GM23338 (cell line): ENCODE results near the gene PSMD10. TPM values are rescaled to one million over a fixed set of nuclear protein-coding genes. Genes with fewer than 3 reads are reported as not detected.

Source experiments
- ATAC-seq: fragments of 200-7000 bp; cut with Tn5 transposase; 3 replicates; pipeline ENCODE4 v1.9.1; 2020
- DNase-seq: peaks from one replicate; pipeline ENCODE4 v3.0.0-alpha.2; 2015; ENCODE audit warnings: low spot score
- H2AFZ ChIP-seq: fragments of 200-600 bp; sonication (generic); 2 replicates; pipeline ENCODE4 v1.8.0; 2016; ENCODE audit warnings: antibody characterized with exemption, mild to moderate bottlenecking, moderate library complexity
- H3F3A ChIP-seq: fragments of 200-600 bp; sonication (generic); replicated peaks from 2 replicates; pipeline ENCODE4 v1.8.0; 2017; ENCODE audit warnings: antibody characterized with exemption, mixed run types, low read depth
- H3K27ac ChIP-seq: fragments of 200-600 bp; sonication (generic); 2 replicates; pipeline ENCODE4 v1.6.1; 2016; ENCODE audit warnings: low read depth
- H3K27me3 ChIP-seq: fragments of 200-600 bp; sonication (generic); 2 replicates; pipeline ENCODE4 v1.8.0; 2016; ENCODE audit warnings: mild to moderate bottlenecking, mixed run types, moderate library complexity; ENCODE audit not compliant: insufficient read depth
- H3K36me3 ChIP-seq: fragments of 200-600 bp; sonication (generic); 2 replicates; pipeline ENCODE4 v1.8.0; 2016; ENCODE audit warnings: mild to moderate bottlenecking; ENCODE audit not compliant: insufficient read depth
- H3K4me1 ChIP-seq: fragments of 200-600 bp; sonication (generic); 2 replicates; pipeline ENCODE4 v1.8.0; 2016; ENCODE audit warnings: mild to moderate bottlenecking, moderate library complexity; ENCODE audit not compliant: insufficient read depth
- H3K4me2 ChIP-seq: fragments of 200-600 bp; sonication (generic); 2 replicates; pipeline ENCODE4 v1.7.1; 2017; ENCODE audit warnings: mixed run types
- H3K4me3 ChIP-seq: fragments of 200-600 bp; sonication (generic); 2 replicates; pipeline ENCODE4 v1.6.1; 2016; ENCODE audit warnings: mixed run types
- H3K79me2 ChIP-seq: fragments of 200-600 bp; sonication (generic); replicated peaks from 2 replicates; pipeline ENCODE4 v1.8.0; 2017; ENCODE audit warnings: mild to moderate bottlenecking; ENCODE audit not compliant: insufficient read depth
- H3K9me2 ChIP-seq: fragments of 200-600 bp; sonication (generic); 2 replicates; pipeline ENCODE4 v1.8.0; 2017; ENCODE audit not compliant: insufficient read depth
- H4K20me1 ChIP-seq: fragments of 200-600 bp; sonication (generic); replicated peaks from 2 replicates; pipeline ENCODE4 v1.8.0; 2017; ENCODE audit warnings: mild to moderate bottlenecking; ENCODE audit not compliant: insufficient read depth
- H3K27ac Mint-ChIP-seq: 2 replicates; pipeline ENCODE4 v1.8.0; 2020; ENCODE audit warnings: inconsistent platforms, mild to moderate bottlenecking, moderate library complexity, mixed read lengths
- H3K27me3 Mint-ChIP-seq: 3 replicates; pipeline ENCODE4 v1.8.0; 2022; ENCODE audit warnings: low read depth, mild to moderate bottlenecking, moderate library complexity, mixed read lengths, inconsistent platforms; ENCODE audit not compliant: insufficient read depth, poor library complexity
- H3K36me3 Mint-ChIP-seq: 3 replicates; pipeline ENCODE4 v1.8.0; 2021; ENCODE audit warnings: low read depth, mild to moderate bottlenecking, inconsistent platforms, moderate library complexity, mixed read lengths
- H3K4me1 Mint-ChIP-seq: 3 replicates; pipeline ENCODE4 v1.8.0; 2020; ENCODE audit warnings: mild to moderate bottlenecking, inconsistent platforms, mixed read lengths
- H3K4me3 Mint-ChIP-seq: 3 replicates; pipeline ENCODE4 v1.8.0; 2021; ENCODE audit warnings: moderate library complexity, mild to moderate bottlenecking, inconsistent platforms, mixed read lengths
- H3K9me3 Mint-ChIP-seq: 3 replicates; pipeline ENCODE4 v1.8.0; 2020; ENCODE audit warnings: moderate library complexity, mild to moderate bottlenecking, inconsistent platforms, mixed read lengths
- CREB1 ChIP-seq: fragments of 250-450 bp; sonication (Bioruptor Pico); IDR thresholded peaks from 2 replicates; pipeline ENCODE4 v1.5.0; 2020; ENCODE audit warnings: low read depth, mild to moderate bottlenecking, moderate library complexity
- EZH2 ChIP-seq: fragments of 200-600 bp; sonication (generic); IDR thresholded peaks from one replicate; pipeline ENCODE4 v1.8.0; 2017; ENCODE audit warnings: antibody characterized with exemption, mild to moderate bottlenecking, low read depth; ENCODE audit not compliant: unreplicated experiment
- EZH2phosphoT487 ChIP-seq: fragments of 200-600 bp; sonication (generic); IDR thresholded peaks from one replicate; pipeline ENCODE4 v1.8.1; 2018; ENCODE audit warnings: antibody characterized with exemption; ENCODE audit not compliant: unreplicated experiment
- JUNB ChIP-seq: IDR thresholded peaks from one replicate; pipeline ENCODE4 v1.6.1; 2016; ENCODE audit warnings: antibody characterized with exemption; ENCODE audit not compliant: unreplicated experiment
- NANOG ChIP-seq: IDR thresholded peaks from 2 replicates; pipeline ENCODE4 v1.6.1; 2016; ENCODE audit warnings: antibody characterized with exemption, borderline replicate concordance
- POLR2AphosphoS5 ChIP-seq: IDR thresholded peaks from 2 replicates; pipeline ENCODE4 v1.6.1; 2016; ENCODE audit warnings: antibody characterized with exemption, low read depth
- STAT1 ChIP-seq: IDR thresholded peaks from one replicate; pipeline ENCODE4 v1.6.1; 2016; ENCODE audit warnings: antibody characterized with exemption; ENCODE audit not compliant: unreplicated experiment
- ZNF114 ChIP-seq: fragments of 250-450 bp; sonication (Bioruptor Pico); IDR thresholded peaks from 2 replicates; pipeline ENCODE4 v1.5.0; 2020; ENCODE audit warnings: mild to moderate bottlenecking, moderate library complexity
- ZNF331 ChIP-seq: fragments of 250-450 bp; sonication (Bioruptor Pico); IDR thresholded peaks from 2 replicates; pipeline ENCODE4 v1.5.0; 2020; ENCODE audit warnings: low read depth, mild to moderate bottlenecking, moderate library complexity
- polyA plus RNA-seq: library from polyadenylated mRNA; unstranded; fragments of >200 nt; fragmentation: Nextera tagmentation; extraction: Ambion mirVana; gene quantifications from 2 replicates; pipeline ENCODE4 v1.2.1, GENCODE V29; 2016
- total RNA-seq: library from RNA; depleted of rRNA; stranded (reverse); fragments of >200 nt; shearing (Covaris generic); gene quantifications from 2 replicates; pipeline ENCODE4 v1.2.3, GENCODE V29; 2014
- TF ChIP-seq, protein P1 (sequence below): fragments of 250-450 bp; sonication (Bioruptor Pico); IDR thresholded peaks from 2 replicates; pipeline ENCODE4 v1.5.0; 2020; ENCODE audit warnings: mild to moderate bottlenecking, moderate library complexity
- TF ChIP-seq, protein P2 (sequence below), 2 experiments: fragments of 200-600 bp in 1 of 2; sonication (generic) in 1 of 2; conservative IDR thresholded peaks; 2 replicates each; pipeline versions ENCODE4 v1.5.1 to v1.6.1; 2016 to 2017; ENCODE audit warnings: antibody characterized with exemption in 2 of 2, low read depth in 2 of 2, mild to moderate bottlenecking in 2 of 2, moderate library complexity in 1 of 2
- TF ChIP-seq, protein P3 (sequence below): IDR thresholded peaks from 2 replicates; pipeline ENCODE4 v1.6.1; 2016; ENCODE audit warnings: antibody characterized with exemption
- TF ChIP-seq, protein P4 (sequence below): IDR thresholded peaks from one replicate; pipeline ENCODE4 v1.6.1; 2018; ENCODE audit warnings: antibody characterized with exemption; ENCODE audit not compliant: unreplicated experiment

Gene PSMD10
- total and polyA plus RNA-seq, 2 experiments from 2014 or later = 53.0 to 61.2 TPM

DNA sequence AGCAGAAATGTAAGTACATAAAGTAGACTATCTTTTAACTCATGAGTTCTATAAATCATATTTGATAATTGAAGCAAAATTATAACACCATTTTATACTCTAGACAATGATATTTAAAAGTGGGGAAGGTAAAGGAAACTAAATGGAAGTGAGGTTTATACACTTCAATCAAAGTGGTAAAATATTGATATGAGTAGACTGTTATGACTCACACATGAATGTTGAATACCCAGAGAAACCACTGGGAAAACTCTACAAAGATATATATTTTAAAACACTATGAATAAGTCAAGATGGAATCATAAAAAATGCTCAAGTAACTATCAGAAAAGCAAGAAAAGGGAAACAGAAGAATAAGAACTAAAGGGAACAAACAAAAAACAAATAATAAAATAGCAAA, 38.1 kb downstream of the PSMD10 start:
- H2AFZ ChIP-seq = no peak overlapping the region
- no peak overlapping the region for H3K4me3 ChIP-seq
- H3K4me2 ChIP-seq = no peak overlapping the region
- Mint-ChIP-seq H3K36me3 (no peaks in the 10 kb centered on the region), H3K27ac (no peak overlapping the region), H3K4me1 (no peaks in the 10 kb centered on the region), H3K4me3 (no peak overlapping the region), H3K27me3 (no peaks in the 10 kb centered on the region), H3K9me3 (no peaks in the 10 kb centered on the region)
- TF ChIP-seq EZH2phosphoT487 = no peak
- no peak for TF ChIP-seq CREB1
- TF ChIP-seq, protein P1, sequence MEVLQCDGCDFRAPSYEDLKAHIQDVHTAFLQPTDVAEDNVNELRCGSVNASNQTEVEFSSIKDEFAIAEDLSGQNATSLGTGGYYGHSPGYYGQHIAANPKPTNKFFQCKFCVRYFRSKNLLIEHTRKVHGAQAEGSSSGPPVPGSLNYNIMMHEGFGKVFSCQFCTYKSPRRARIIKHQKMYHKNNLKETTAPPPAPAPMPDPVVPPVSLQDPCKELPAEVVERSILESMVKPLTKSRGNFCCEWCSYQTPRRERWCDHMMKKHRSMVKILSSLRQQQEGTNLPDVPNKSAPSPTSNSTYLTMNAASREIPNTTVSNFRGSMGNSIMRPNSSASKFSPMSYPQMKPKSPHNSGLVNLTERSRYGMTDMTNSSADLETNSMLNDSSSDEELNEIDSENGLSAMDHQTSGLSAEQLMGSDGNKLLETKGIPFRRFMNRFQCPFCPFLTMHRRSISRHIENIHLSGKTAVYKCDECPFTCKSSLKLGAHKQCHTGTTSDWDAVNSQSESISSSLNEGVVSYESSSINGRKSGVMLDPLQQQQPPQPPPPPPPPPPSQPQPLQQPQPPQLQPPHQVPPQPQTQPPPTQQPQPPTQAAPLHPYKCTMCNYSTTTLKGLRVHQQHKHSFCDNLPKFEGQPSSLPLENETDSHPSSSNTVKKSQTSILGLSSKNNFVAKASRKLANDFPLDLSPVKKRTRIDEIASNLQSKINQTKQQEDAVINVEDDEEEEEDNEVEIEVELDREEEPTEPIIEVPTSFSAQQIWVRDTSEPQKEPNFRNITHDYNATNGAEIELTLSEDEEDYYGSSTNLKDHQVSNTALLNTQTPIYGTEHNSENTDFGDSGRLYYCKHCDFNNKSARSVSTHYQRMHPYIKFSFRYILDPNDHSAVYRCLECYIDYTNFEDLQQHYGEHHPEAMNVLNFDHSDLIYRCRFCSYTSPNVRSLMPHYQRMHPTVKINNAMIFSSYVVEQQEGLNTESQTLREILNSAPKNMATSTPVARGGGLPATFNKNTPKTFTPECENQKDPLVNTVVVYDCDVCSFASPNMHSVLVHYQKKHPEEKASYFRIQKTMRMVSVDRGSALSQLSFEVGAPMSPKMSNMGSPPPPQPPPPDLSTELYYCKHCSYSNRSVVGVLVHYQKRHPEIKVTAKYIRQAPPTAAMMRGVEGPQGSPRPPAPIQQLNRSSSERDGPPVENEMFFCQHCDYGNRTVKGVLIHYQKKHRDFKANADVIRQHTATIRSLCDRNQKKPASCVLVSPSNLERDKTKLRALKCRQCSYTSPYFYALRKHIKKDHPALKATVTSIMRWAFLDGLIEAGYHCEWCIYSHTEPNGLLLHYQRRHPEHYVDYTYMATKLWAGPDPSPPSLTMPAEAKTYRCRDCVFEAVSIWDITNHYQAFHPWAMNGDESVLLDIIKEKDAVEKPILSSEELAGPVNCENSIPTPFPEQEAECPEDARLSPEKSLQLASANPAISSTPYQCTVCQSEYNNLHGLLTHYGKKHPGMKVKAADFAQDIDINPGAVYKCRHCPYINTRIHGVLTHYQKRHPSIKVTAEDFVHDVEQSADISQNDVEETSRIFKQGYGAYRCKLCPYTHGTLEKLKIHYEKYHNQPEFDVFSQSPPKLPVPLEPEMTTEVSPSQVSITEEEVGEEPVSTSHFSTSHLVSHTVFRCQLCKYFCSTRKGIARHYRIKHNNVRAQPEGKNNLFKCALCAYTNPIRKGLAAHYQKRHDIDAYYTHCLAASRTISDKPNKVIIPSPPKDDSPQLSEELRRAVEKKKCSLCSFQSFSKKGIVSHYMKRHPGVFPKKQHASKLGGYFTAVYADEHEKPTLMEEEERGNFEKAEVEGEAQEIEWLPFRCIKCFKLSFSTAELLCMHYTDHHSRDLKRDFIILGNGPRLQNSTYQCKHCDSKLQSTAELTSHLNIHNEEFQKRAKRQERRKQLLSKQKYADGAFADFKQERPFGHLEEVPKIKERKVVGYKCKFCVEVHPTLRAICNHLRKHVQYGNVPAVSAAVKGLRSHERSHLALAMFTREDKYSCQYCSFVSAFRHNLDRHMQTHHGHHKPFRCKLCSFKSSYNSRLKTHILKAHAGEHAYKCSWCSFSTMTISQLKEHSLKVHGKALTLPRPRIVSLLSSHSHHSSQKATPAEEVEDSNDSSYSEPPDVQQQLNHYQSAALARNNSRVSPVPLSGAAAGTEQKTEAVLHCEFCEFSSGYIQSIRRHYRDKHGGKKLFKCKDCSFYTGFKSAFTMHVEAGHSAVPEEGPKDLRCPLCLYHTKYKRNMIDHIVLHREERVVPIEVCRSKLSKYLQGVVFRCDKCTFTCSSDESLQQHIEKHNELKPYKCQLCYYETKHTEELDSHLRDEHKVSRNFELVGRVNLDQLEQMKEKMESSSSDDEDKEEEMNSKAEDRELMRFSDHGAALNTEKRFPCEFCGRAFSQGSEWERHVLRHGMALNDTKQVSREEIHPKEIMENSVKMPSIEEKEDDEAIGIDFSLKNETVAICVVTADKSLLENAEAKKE (CRISPR knock-in tag) = no peak
- no peak for TF ChIP-seq JUNB
- no peak for TF ChIP-seq ZNF114 (CRISPR knock-in tag)
- TF ChIP-seq EZH2 = no peak
- TF ChIP-seq POLR2AphosphoS5 = no peak
- TF ChIP-seq STAT1 = no peak
- TF ChIP-seq, protein P2, sequence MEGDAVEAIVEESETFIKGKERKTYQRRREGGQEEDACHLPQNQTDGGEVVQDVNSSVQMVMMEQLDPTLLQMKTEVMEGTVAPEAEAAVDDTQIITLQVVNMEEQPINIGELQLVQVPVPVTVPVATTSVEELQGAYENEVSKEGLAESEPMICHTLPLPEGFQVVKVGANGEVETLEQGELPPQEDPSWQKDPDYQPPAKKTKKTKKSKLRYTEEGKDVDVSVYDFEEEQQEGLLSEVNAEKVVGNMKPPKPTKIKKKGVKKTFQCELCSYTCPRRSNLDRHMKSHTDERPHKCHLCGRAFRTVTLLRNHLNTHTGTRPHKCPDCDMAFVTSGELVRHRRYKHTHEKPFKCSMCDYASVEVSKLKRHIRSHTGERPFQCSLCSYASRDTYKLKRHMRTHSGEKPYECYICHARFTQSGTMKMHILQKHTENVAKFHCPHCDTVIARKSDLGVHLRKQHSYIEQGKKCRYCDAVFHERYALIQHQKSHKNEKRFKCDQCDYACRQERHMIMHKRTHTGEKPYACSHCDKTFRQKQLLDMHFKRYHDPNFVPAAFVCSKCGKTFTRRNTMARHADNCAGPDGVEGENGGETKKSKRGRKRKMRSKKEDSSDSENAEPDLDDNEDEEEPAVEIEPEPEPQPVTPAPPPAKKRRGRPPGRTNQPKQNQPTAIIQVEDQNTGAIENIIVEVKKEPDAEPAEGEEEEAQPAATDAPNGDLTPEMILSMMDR (conservative IDR thresholded peaks at IDR 0.05; ENCODE audit: low read depth in 2 of 2) = no peak
- TF ChIP-seq NANOG = no peak
- TF ChIP-seq, protein P3, sequence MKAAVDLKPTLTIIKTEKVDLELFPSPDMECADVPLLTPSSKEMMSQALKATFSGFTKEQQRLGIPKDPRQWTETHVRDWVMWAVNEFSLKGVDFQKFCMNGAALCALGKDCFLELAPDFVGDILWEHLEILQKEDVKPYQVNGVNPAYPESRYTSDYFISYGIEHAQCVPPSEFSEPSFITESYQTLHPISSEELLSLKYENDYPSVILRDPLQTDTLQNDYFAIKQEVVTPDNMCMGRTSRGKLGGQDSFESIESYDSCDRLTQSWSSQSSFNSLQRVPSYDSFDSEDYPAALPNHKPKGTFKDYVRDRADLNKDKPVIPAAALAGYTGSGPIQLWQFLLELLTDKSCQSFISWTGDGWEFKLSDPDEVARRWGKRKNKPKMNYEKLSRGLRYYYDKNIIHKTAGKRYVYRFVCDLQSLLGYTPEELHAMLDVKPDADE = no peak
- TF ChIP-seq, protein P4, sequence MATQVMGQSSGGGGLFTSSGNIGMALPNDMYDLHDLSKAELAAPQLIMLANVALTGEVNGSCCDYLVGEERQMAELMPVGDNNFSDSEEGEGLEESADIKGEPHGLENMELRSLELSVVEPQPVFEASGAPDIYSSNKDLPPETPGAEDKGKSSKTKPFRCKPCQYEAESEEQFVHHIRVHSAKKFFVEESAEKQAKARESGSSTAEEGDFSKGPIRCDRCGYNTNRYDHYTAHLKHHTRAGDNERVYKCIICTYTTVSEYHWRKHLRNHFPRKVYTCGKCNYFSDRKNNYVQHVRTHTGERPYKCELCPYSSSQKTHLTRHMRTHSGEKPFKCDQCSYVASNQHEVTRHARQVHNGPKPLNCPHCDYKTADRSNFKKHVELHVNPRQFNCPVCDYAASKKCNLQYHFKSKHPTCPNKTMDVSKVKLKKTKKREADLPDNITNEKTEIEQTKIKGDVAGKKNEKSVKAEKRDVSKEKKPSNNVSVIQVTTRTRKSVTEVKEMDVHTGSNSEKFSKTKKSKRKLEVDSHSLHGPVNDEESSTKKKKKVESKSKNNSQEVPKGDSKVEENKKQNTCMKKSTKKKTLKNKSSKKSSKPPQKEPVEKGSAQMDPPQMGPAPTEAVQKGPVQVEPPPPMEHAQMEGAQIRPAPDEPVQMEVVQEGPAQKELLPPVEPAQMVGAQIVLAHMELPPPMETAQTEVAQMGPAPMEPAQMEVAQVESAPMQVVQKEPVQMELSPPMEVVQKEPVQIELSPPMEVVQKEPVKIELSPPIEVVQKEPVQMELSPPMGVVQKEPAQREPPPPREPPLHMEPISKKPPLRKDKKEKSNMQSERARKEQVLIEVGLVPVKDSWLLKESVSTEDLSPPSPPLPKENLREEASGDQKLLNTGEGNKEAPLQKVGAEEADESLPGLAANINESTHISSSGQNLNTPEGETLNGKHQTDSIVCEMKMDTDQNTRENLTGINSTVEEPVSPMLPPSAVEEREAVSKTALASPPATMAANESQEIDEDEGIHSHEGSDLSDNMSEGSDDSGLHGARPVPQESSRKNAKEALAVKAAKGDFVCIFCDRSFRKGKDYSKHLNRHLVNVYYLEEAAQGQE = no peak
- no peak for TF ChIP-seq ZNF331 (CRISPR knock-in tag)
- H3K79me2 ChIP-seq = no peaks in the 10 kb centered on the region
- H4K20me1 ChIP-seq = no peaks in the 10 kb centered on the region
- H3K27me3 ChIP-seq = no peaks in the 10 kb centered on the region
- no peak overlapping the region for H3K27ac ChIP-seq
- ATAC-seq (no peak), DNase-seq (no peak)
- H3F3A ChIP-seq = no peaks in the 10 kb centered on the region
- H3K4me1 ChIP-seq = no peaks in the 10 kb centered on the region
- H3K36me3 ChIP-seq = no peaks in the 10 kb centered on the region
- no peaks in the 10 kb centered on the region for H3K9me2 ChIP-seq
